DMS114 treated with DMSO at 0.1 percent for 48 hours (cell line): ENCODE measurements around the gene PPM1E.
"Not testable (repeated sequence)": the region's sequence is repeated elsewhere in the genome, so short reads cannot be mapped to it uniquely, and the experiment has no call there.

Experiments
- DNase-seq: peaks from one replicate; lab custom pipeline; 2025; ENCODE audit not compliant: unreplicated experiment; lab: John Stamatoyannopoulos, UW

Gene PPM1E

DNA sequence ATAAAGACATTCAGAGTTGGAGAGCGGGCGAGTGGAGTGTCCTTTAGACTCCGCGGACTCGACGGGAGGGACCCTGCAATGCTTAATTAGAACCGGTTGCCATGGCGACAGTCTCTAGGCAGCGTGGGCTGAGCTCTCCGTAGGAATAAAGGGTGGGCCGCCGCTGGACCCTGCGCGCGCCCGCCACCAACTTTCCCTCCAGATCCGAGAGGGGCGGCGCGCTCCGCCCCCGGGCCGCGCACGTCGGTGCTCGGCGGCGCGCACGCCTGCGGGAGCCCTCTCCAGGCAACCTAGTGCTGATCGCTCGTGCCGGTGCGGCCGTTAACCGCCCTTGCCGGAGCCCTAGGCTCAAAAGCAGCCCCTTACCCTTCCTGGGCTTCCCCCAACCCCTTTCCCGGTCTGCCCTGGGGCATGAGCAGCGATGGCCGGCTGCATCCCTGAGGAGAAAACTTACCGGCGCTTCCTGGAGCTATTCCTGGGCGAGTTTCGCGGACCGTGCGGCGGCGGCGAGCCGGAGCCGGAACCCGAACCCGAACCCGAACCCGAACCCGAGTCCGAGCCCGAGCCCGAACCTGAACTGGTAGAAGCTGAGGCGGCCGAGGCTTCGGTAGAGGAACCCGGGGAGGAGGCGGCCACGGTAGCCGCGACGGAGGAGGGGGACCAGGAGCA lies at the start of gene PPM1E:
PPM1E (plus strand) TSS at position 278 of the 669 bp plus-strand sequence.
- DNase-seq, result peak; percentile 73

DNA sequence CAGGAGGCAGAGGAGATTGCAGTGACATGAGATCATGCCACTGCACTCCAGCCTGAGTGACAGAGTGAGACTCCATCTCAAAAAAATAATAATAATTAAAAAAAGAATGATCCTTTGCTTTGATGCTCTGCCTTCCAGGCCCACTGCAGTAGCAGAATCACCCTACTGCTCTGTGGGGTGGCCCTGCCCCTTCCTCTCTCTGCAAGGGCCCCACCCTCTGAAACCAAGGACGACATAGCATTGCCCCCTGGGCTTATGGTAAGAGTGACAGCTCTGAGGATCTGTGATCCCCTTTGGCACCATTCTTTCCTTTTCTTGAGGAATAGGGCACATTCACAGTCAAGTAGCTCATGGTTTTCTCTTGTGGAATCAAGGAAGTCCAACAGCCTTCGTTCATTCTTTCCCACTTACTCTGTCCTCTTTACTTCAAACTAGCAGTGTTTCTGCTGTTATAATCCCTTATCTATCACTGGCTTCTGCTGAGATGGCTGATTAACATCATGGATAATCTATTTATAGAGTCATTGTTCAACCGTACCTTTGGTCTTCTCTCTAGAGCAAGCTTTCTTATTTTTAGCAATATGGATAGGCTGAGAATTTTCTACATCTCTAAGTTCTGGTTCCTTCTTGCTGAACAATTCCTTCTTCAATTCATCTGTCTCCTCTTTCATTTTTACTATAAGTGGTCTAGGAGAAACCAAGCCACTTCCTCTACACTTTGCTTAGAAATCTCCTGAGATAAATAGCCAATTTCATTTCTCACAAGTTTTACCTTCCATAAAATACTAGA lies 49.1 kb upstream of the PPM1E start:
- DNase-seq, result no peak

DNA sequence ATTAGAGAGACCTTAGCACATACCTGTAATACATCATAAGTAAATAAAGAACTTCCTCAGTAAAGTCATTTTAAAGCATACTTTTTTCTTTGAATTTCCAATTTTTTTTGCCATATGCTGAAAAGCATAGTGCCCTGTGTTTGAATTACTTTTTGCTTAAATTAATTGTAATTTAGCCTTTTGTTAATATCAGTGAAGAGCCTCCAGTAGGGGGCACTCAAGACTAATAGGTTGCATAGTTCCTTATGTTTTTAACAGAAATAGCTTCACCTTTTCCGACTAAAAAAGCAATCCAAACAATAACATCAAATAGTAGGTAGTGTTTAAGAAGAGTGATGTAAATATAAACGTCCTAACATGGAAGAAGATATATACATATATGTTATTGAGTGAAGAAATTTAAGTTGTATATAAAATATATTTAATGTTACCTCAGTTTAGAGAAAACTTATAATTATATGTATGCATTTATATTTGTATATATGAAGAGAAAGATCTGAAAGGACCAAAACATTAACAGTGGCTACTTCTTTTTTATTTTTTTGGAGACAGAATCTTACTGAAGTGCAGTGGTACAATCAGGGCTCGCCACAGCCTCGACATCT lies 44.6 kb upstream of the PPM1E start:
- DNase-seq, result peak; percentile 35

DNA sequence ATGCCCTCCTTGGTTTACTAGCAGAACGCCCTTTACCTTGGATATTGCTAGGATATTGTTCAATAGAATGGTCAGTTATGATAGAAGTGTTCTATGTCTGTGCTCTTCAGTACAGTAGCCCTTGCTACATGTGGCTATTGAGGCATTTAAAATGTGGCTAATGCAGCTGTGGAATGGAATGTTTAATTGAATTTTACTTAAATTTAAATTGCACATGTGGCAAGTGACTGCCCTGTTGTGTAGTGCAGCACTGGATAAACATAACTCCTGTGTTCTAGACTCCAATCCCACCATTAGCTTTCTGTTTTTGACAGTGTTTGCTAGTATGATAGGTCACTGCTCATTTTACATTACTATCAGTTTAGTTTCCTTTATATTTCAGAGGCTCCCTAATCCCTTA lies 33.4 kb upstream of the PPM1E start:
- DNase-seq, result no peak

DNA sequence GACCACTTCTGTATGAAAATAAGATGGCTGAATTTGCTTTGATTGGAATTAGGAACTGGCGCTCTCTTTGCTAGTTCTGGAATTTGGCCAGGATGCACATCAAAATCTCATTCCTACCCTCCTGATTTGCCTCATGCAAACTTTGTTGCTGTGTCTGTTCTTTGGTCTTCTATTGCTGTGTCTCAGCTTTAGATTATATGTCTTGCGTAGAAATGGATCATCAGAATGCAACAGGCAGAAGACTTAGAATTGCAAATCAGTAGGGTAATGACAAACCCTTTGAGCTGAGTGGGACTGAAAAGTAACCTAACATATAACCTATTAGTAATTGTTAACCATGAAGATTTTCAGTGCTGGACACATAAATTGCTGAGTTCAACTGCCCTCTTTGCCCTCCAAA lies 33.0 kb upstream of the PPM1E start:
- DNase-seq, result no peak

DNA sequence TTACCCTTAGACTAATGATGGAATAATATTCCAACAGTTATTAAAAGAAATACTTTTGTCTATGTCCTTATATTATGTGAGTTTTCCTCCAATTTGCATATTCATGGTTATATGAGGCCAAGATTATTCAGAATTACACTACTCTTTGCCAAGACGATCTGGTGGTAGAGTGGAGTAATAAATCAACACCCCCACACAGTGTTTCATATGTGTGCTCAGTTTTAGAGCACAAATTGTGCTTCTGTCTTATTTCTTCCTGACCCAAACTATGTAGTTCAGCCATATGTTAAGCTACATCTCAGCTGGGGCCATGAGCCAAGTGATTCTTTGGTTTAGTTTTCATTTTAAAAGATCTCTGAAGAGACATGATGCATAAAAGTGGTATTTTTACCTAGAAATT lies 26.9 kb upstream of the PPM1E start:
- no peak for DNase-seq

DNA sequence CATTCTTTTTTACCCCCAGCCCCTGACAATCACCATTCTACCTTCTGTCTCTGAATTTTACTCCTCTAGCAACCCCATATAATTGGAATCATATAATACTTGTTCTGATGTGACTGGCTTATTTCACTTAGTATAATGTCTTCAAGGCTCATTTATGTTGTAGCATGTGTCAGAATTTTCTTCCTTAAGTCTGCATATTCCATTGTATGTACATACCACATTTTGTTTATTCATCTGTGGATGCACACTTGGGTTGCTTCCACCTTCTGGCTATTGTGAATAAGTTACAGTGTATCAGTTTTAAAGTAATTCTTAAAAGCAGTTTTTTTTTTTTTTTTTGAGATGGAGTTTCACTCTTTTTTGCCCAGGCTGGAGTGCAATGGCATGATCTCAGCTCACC lies 24.7 kb upstream of the PPM1E start:
- DNase-seq, result no peak

DNA sequence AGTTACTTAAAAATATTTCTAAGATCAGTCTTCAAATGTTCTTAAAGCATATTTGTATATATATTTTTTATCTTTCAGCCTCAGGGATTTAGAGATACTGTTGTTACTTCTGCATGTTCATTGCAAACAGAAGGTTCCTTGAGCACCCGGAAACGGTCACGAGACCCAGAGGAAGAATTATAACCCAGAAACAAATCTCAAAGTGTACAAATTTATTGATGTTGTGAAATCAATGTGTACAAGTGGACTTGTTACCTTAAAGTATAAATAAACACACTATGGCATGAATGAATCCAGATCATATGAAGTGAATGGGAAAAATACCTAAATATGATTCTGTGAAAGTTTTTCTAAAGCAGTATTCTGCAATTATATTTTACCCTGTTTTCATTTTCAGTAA lies 21.6 kb upstream of the PPM1E start:
- DNase-seq, result no peak

DNA sequence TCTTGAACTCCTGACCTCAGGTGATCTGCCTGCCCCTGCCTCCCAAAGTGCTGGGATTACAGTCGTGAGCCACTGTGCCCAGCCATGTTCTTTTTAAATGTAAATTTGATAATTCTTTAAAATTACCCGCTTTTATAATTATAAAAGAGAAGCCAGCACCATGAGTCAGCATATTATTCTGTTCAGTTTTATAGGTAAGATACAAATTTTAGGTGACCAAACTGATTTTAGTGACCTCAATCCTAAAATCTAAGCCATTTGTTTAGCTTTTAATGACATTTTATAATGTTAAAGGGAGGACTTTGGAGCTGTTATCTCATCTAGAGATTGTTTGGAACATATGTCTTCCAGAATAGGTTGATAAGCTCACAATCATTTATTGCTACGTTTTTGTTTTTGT lies 20.8 kb upstream of the PPM1E start:
- no peak for DNase-seq

DNA sequence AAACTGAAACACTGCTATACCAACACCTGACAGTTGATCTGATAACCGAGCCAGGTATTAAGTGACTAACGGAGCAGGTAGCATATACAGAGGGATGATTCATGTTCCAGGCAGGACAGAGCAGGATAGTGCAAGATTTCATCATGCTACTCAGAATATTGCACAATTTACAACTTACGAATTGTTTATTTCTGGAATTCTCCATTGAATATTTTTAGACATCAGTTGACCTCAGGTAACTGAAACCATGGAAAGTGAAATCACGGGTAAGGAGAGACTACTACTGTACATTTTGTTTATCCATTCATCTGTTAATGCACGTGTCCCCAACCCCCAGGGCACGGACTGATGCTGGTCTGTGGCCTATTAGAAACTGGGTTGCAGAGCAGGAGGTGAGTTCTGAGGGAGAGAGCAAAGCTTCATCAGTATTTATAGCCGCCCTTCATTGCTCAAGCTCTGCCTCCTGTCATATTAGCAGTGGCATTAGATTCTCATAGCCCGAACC lies 14.5 kb upstream of the PPM1E start:
- no peak for DNase-seq

DNA sequence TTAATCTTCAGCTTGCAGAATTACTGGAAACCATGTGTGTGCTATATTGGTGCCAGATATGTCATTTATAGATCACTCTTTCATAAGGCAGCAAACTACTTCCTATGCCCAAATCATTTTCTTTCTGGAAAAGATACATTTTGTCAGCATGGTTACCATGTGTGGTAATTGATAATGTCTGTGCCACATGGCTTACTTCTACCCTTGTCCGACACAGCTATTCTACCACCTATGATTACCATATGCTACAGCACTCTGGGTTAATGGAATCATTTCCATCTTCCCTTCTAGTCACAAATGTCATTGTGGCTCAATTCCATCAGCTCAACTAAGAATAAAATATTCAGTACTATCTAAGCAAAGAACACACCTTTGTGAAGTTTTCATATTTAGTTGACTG lies 8.0 kb upstream of the PPM1E start:
- DNase-seq, result no peak

DNA sequence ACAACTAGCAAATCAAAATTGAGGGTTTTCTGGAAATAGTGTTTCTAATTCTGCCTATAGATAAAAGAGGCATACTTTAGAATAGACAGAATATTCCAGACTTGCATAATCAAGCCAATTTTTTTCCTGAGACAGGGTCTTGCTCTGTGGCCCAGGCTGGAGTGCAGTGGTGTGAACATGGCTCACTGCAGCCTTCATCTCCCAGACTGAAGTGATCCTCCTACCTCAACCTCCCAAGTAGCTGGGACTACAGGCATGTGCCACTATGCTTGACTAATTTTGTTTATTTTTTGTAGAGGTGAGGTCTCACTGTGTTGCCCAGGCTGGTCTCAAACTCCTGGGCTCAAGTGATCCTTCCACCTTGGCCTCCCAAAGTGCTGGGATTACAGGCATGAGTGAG lies 6.0 kb upstream of the PPM1E start:
- not testable (repeated sequence) for DNase-seq

DNA sequence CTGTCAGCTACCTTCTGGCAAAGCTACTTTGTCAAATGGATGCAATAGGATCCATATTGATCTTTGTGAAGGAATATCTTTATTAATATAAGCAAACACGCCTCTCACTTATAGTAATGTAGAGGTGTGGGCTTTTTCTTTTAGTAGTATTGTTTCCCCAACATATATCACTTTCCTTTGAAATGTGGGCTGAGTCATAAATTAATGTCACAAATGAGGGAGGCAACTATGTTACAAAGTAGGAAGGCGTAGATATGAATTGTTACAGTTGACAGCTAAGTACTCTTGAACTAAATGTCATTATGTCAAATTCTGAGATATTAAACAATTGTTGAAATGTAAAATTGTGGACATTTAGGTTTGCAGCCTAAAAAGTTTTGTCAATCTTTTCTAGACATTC lies 2.6 kb upstream of the PPM1E start:
- DNase-seq, result no peak

DNA sequence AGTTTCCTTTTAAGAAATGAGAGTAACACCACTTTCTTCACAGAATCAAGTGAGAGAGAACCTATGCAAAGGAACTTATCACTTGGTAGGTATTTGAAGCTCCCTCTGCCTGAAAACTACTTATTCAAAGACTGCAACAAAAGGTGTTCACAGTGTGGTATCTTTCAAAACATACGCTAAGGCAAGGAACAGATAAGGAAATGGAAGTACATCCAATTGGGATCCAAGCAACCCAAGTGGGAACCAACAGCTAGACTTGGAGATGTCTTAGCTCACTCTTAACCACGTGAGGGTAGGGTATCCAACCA lies 431 bp upstream of the PPM1E start:
- no peak for DNase-seq

DNA sequence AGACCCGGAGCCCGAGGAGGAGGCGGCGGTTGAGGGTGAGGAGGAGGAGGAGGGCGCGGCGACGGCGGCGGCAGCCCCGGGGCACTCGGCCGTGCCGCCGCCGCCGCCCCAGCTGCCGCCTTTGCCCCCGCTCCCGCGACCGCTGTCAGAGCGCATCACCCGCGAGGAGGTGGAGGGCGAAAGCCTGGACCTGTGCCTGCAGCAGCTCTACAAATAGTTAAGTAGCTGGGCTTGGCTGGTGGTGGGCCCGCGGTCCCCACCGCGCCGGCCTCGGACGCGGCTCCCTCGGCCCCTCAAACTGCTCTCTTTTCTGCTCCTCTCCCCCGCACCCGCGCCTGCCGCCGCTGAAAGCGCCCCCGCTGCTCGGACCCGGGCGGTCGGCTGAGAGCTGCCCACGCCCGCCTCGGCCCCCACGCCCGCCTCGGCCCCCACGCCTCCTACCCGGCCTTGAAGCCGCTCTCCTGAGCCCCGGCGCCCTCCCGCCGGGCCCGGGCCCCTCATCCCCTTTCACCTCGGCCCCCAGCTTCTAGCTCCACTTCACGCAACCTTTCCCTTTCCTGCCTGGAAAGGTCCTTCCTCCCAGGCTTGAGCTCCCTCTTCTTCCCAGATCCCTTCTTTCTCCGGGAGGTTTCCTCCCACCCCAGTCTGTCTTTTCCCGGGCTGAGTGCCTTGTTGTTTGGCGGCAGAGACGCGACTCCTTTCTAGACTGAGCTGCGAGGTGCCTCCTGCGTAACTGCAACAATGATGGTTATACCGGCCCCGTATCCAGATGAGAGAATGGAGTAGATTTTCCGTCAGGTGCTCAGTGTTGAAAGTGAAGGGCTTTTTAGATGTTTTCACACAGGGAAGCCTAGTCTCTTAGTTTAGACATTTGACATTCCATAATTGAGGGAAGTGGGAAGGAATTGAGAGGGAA lies 850 bp downstream of the PPM1E start:
- peak; percentile 16 for DNase-seq

DNA sequence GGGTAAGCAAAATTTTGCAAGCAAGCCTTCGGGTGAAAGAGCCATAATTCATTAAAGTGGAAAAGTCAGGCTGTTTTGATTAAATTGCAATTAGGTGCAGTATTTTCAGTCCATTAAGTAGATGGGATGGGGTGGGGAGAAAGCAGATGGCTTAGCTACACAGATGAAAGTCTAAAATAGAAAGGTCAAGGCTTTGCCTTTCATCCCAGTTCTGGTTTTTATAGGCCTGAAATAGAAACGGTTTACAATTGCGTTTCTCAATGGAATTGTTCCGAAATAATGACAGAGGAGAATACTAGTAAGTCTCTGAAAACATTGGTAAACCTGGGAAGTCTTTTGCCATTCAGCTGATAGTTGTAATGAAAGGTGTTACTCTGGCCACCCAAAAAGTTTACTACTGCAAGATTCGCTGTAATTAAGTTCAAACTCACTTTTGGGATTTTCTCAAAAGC lies 1.5 kb downstream of the PPM1E start:
- DNase-seq, result no peak

DNA sequence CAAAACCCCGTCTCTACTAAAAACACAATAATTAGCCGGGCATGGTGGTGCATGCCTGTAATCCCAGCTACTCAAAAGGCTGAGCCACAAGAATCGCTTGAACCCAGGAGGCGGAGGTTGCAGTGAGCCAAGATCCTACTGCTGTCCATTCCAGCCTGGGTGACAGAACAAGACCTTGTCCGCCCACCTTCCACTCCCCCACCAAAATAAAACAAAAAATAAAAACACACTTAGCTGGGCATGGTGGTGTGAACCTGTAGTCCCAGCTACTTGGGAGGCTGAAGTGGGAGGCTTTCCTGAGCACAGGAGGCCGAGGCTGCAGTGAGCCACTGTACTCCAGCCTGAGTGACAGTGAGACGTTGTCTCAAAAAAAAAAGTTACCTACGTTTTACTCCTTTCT lies 3.2 kb downstream of the PPM1E start:
- DNase-seq, result no peak

DNA sequence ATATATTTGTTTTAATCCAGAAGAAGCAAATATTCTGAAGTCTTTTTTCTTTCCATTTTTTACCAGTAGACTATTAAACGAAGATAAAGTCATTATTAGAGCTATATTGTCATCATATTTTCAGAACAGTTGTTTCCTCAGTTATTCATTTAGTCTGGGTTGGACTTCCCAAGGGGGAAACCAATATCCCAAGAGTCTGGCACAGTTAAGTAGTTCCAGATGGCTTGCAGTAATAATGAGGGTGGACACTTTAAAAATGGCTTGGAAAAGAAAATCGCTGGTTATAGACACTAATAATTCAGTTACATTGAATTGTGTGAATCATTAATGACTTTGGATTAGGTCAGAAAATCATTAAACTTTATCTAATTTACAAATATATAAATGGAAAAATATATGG lies 3.9 kb downstream of the PPM1E start:
- DNase-seq, result no peak

DNA sequence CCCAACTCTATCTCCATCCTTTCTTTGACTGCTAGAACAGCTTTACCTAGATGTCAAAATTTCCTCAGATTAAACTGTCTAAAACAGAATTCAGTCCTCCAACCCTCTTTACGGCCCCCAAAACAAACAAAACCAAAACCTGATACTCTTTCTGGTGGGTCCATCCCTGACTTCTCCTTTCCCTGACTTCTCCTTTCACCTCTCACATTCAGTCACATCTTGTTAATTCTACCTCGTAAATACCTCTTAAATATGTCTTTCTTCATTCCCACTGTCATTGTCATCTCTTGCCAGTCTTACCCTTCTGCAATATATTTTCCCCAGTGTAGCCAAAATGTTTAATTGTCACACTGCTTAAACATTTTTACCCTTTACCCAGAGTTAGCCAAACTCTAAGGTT lies 4.6 kb downstream of the PPM1E start:
- DNase-seq, result no peak

DNA sequence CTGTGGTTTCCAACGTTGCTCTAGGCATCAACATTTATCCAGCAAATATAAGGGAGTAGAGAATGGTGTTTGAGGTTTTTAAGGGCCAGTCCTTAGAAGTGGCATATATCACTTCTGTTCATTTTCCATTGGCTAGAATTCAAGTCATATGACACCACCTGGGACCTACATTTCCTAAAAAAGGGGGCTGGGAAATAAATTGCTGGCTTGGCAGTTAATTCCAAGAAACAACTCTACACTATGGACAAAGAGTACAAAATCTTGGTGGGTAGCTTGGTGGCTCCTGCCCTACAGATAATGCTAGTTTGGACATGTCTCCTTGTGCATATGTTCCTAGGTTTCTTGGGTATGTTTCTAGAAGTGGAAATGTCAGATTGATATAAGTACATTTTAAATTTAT lies 7.6 kb downstream of the PPM1E start:
- DNase-seq, result no peak

DNA sequence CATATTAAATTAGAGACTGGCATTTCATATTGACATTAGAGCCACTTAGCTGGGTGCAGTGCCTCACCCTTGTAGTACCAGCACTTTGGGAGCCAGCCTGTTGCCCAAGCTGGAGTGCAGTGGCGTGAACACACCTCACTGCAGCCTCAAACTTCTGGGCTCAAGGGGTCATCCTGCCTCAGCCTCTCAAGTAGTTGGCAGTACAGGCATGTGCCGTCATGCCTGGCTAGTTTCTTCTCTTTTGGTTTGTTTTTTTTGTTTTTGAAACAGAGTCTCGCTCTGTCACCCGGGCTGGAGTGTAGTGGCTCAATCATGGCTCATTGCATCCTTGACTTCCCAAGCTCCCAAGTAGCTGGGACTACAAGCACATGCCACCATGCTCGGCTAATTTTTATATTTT lies 8.7 kb downstream of the PPM1E start:
- no peak for DNase-seq
